Measurements from ENCODE around the gene RAB11B. TPM values are rescaled to one million over a fixed set of nuclear protein-coding genes. Genes with fewer than 3 reads are reported as not detected.
A peak's percentile ranks its signal among the peaks of the same experiment; 100 is the strongest.

The RAB11B gene
- total RNA-seq, 2 experiments from 2014 or later: 66.8 to 71.5 TPM

DNA sequence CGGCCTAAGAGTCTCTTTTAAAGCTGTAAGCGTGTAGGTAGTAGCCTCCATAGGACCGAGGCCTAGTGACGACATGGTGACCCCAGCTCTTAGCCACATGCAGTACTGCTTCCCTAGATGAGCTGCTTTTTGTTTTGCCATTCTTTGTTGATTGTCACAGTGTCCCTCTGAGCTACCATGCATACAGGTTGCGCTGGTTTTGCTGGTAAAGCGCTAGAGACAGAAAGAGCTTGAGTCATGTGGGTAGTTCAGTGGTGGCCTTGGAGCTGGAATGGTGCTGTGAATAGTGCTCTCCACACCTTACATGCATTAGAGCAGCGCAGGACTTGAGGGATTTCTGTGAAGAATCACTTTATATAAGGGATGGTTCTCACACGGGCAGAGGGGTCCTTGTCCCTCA, 59.7 kb downstream of the RAB11B start:
- POLR2A ChIA-PET: no interaction called here
- DNase-seq: no peak
- CTCF ChIA-PET: interaction anchor here (1.0 to 1.8 kb wide), 3 partner anchors 47 to 131 kb away, joined by 3 to 4 read pairs (median 3); no protein-coding TSS in a partner anchor
- no peak overlapping the region for H3K27ac ChIP-seq (ENCODE audit: low read depth in 1 of 2, low read length in 2 of 2)
- H3K9me3 Mint-ChIP-seq: no peaks in the 10 kb centered on the region
- TF ChIP-seq CTCF (IDR thresholded peaks at IDR 0.05): no peak
- H3K27me3 ChIP-seq (ENCODE audit: control insufficient read depth in 1 of 2, insufficient read depth in 2 of 2, low read length in 2 of 2): no peaks in the 10 kb centered on the region
- no peak overlapping the region for H3K4me3 ChIP-seq (ENCODE audit: low read length)
- H3K9me3 ChIP-seq (ENCODE audit: control insufficient read depth in 1 of 2, insufficient read depth in 1 of 2, low read length in 2 of 2): no peaks in the 10 kb centered on the region
- peak overlapping the region; percentile 21 for H3K4me3 Mint-ChIP-seq
- intact Hi-C loops (cut with DNase I, micrococcal nuclease): loop anchor here in 1 of 2 experiments (5.0 kb wide), 1 partner anchor 37 kb away; no protein-coding TSS in a partner anchor
- peak overlapping the region; percentile 47 for H3K27ac Mint-ChIP-seq
- H3K36me3 ChIP-seq (ENCODE audit: insufficient read depth, low read length): peaks cover 40% of the 10 kb centered on the region
- H3K36me3 Mint-ChIP-seq (ENCODE audit: low read depth): peaks cover 80% of the 10 kb centered on the region
- ATAC-seq (ENCODE audit: poor library complexity): no peak
- peaks cover 83% of the 10 kb centered on the region for H3K4me1 Mint-ChIP-seq (ENCODE audit: low read depth)
- H3K4me1 ChIP-seq (ENCODE audit: insufficient read depth, low read length): peaks cover 86% of the 10 kb centered on the region
- no peaks in the 10 kb centered on the region for H3K27me3 Mint-ChIP-seq

GRCh38 chr19:8451377-8451776, 61.2 kb downstream of the RAB11B start:
- Mint-ChIP-seq H3K4me1 (ENCODE audit: low read depth) (peaks cover 88% of the 10 kb centered on the region), H3K27me3 (no peaks in the 10 kb centered on the region), H3K27ac (peak overlapping the region; percentile 37), H3K4me3 (peak overlapping the region; percentile 52), H3K9me3 (no peaks in the 10 kb centered on the region), H3K36me3 (ENCODE audit: low read depth) (peaks cover 83% of the 10 kb centered on the region)
- Histone ChIP-seq H3K36me3 (ENCODE audit: insufficient read depth, low read length) (peaks cover 55% of the 10 kb centered on the region), H3K27me3 (ENCODE audit: control insufficient read depth in 1 of 2, insufficient read depth in 2 of 2, low read length in 2 of 2) (no peaks in the 10 kb centered on the region), H3K4me1 (ENCODE audit: insufficient read depth, low read length) (peaks cover 82% of the 10 kb centered on the region), H3K9me3 (ENCODE audit: control insufficient read depth in 1 of 2, insufficient read depth in 1 of 2, low read length in 2 of 2) (no peaks in the 10 kb centered on the region), H3K4me3 (ENCODE audit: low read length) (no peak overlapping the region), H3K27ac (ENCODE audit: low read depth in 1 of 2, low read length in 2 of 2) (no peak overlapping the region)
- ChIA-PET CTCF (interaction anchor here (1.5 kb wide), 1 partner anchor 129 kb away, joined by 4 read pairs; no protein-coding TSS in a partner anchor), POLR2A (interaction anchor here (1.0 kb wide), 1 partner anchor 11 kb away, joined by 4 read pairs; no protein-coding TSS in a partner anchor)
- intact Hi-C loops (cut with DNase I, micrococcal nuclease): loop anchor here in 1 of 2 experiments (5.0 kb wide), 1 partner anchor 36 kb away; no protein-coding TSS in a partner anchor
- ATAC-seq (ENCODE audit: poor library complexity): no peak
- DNase-seq: no peak
- TF ChIP-seq CTCF (IDR thresholded peaks at IDR 0.05): no peak

DNA sequence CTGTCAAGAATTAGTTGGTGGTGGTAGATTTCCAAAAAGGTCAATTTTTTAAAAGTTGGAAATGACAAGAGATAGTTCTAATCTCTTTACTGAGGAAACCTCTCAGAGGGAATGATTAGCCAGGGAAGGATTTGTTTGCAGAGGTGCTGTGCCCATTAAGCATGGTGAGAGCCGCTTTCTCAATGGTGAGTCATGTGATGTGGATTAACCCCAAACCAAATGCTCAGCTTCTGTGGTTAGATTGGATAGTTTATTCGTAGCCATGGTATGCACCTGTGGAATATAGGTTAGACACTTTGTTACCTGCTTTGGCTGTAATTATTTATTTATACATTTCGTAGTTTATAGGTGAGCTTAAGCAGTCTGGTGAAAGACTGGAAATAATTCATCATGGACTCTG, 61.7 kb downstream of the RAB11B start:
- peaks cover 89% of the 10 kb centered on the region for H3K4me1 Mint-ChIP-seq (ENCODE audit: low read depth)
- no peak for TF ChIP-seq CTCF (IDR thresholded peaks at IDR 0.05)
- DNase-seq (peak in 3 of 14 experiments; percentile 13 to 48 (median 37)), ATAC-seq (ENCODE audit: poor library complexity) (peak; percentile 62)
- Histone ChIP-seq H3K4me3 (ENCODE audit: low read length) (no peak overlapping the region), H3K9me3 (ENCODE audit: control insufficient read depth in 1 of 2, insufficient read depth in 1 of 2, low read length in 2 of 2) (no peaks in the 10 kb centered on the region), H3K27ac (ENCODE audit: low read depth in 1 of 2, low read length in 2 of 2) (no peak overlapping the region), H3K4me1 (ENCODE audit: insufficient read depth, low read length) (peaks cover 81% of the 10 kb centered on the region), H3K27me3 (ENCODE audit: control insufficient read depth in 1 of 2, insufficient read depth in 2 of 2, low read length in 2 of 2) (no peaks in the 10 kb centered on the region), H3K36me3 (ENCODE audit: insufficient read depth, low read length) (peaks cover 55% of the 10 kb centered on the region)
- ChIA-PET CTCF (interaction anchor here (1.5 kb wide), 2 partner anchors 54 to 128 kb away, joined by 3 to 4 read pairs; no protein-coding TSS in a partner anchor), POLR2A (interaction anchor here (1.0 kb wide), 1 partner anchor 11 kb away, joined by 4 read pairs; no protein-coding TSS in a partner anchor)
- intact Hi-C loops (cut with DNase I, micrococcal nuclease): loop anchor here in 1 of 2 experiments (5.0 kb wide), 1 partner anchor 35 kb away; no protein-coding TSS in a partner anchor
- H3K9me3 Mint-ChIP-seq: no peaks in the 10 kb centered on the region
- peaks cover 83% of the 10 kb centered on the region for H3K36me3 Mint-ChIP-seq (ENCODE audit: low read depth)
- H3K4me3 Mint-ChIP-seq: peak overlapping the region; percentile 52
- H3K27ac Mint-ChIP-seq: peak overlapping the region; percentile 37
- no peaks in the 10 kb centered on the region for H3K27me3 Mint-ChIP-seq

All from CD4-positive, alpha-beta T cell (primary cell).